GM12891 (cell line): ENCODE measurements around the gene TAAR1.

Source experiments
- PAX5 ChIP-seq: IDR thresholded peaks from 2 replicates; pipeline ENCODE4 v1.6.1; 2011; ENCODE audit warnings: low read length, moderate library complexity, mild to moderate bottlenecking; ENCODE audit not compliant: insufficient read depth, severe bottlenecking
- POLR2A ChIP-seq: IDR thresholded peaks from 2 replicates; pipeline ENCODE4 v1.6.1; 2011; ENCODE audit warnings: low read depth, low read length, control low read depth
- POLR2AphosphoS5 ChIP-seq: IDR thresholded peaks from 2 replicates; pipeline ENCODE4 v1.6.1; 2011; ENCODE audit warnings: low read depth, low read length, control low read depth
- POU2F2 ChIP-seq: IDR thresholded peaks from 2 replicates; pipeline ENCODE4 v1.6.1; 2011; ENCODE audit warnings: low read depth, mild to moderate bottlenecking, control low read depth, low read length, moderate library complexity
- SPI1 ChIP-seq: IDR thresholded peaks from 2 replicates; pipeline ENCODE4 v1.6.1; 2011; ENCODE audit warnings: low read depth, low read length, control low read depth
- TAF1 ChIP-seq: IDR thresholded peaks from 2 replicates; pipeline ENCODE4 v1.6.1; 2011; ENCODE audit warnings: low read depth, low read length, control low read depth

DNA sequence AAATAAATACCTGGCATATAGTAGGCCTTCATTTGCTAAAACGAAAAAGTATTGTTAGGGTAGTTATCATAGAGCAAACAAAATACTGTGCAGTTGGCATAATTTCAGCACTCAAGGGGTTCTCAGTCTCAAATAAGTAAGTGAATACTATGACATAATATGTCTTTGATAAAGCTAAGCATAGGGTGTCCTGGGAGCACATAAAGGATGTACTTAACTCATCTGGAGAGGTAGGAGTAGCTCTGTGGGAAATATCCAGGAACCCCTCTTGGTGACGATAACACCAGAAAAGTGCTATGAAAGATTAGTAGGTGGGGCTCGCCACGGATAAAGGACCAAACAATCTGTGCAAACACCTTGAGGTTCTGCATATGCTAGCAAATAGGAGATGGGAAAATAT lies 31.7 kb upstream of the TAAR1 start:
- TF ChIP-seq POLR2A = no peak
- TF ChIP-seq POLR2AphosphoS5 = no peak
- TF ChIP-seq SPI1 = no peak
- TF ChIP-seq TAF1 = no peak
- TF ChIP-seq POU2F2 = no peak
- no peak for TF ChIP-seq PAX5
